HEK293T (cell line): ENCODE measurements around the gene AK1.

ENCODE experiments used
- ARNT ChIP-seq: fragments of 450-650 bp; IDR thresholded peaks from 2 replicates; pipeline ENCODE4 v1.6.1; 2017; ENCODE audit warnings: mild to moderate bottlenecking
- BHLHE40 ChIP-seq: fragments of 450-650 bp; IDR thresholded peaks from 2 replicates; pipeline ENCODE4 v1.6.1; 2016; ENCODE audit warnings: mild to moderate bottlenecking, moderate library complexity, borderline replicate concordance
- FOXA1 ChIP-seq: fragments of 450-650 bp; IDR thresholded peaks from 2 replicates; pipeline ENCODE4 v1.6.1; 2016; ENCODE audit warnings: mild to moderate bottlenecking
- FOXM1 ChIP-seq: fragments of 450-650 bp; IDR thresholded peaks from 2 replicates; pipeline ENCODE4 v1.6.1; 2017; ENCODE audit warnings: mild to moderate bottlenecking, borderline replicate concordance
- HDGF ChIP-seq: fragments of 450-650 bp; IDR thresholded peaks from 2 replicates; pipeline ENCODE4 v1.6.1; 2017; ENCODE audit warnings: antibody characterized with exemption, borderline replicate concordance
- L3MBTL2 ChIP-seq: fragments of 450-650 bp; conservative IDR thresholded peaks from 2 replicates; pipeline ENCODE4 v1.6.1; 2016; ENCODE audit warnings: mild to moderate bottlenecking
- NFRKB ChIP-seq: fragments of 450-650 bp; IDR thresholded peaks from 2 replicates; pipeline ENCODE4 v1.6.1; 2016; ENCODE audit warnings: mild to moderate bottlenecking, moderate library complexity
- SP1 ChIP-seq: fragments of 450-650 bp; IDR thresholded peaks from 2 replicates; pipeline ENCODE4 v1.6.1; 2017

DNA sequence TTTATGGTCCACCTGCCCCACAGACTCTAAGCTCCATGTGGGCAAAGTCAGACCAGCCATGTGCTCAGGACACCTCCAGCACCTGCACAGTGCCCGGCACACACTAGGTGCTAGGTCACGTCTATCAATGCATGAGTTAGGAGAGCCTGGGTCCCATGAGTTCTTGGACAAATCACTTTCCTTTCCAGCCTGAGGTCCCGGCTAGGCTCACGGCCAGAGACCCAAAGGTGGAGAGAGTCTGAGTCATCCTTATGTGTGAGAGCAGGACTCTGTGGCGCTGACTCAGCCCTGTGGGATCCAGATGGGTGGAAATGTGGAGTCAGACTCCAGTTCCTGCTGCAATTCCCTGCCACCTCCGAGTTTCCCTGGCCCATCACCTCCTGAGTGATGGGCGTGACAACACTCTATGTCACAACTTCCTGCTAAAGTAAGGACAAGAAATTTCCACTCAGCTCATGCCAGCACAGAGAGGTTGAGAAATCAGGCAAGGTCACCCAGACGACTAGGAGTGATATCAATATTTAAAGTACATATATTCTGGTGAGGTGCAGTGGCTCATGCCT, 41.9 kb upstream of the AK1 start:
- TF ChIP-seq HDGF (no peak), L3MBTL2 (no peak), ARNT (no peak), FOXA1 (no peak), FOXM1 (no peak), SP1 (no peak), BHLHE40 (no peak), NFRKB (no peak)
